Natural killer cell (primary cell): Measurements from ENCODE around the gene C11orf21. TPM values are rescaled to one million over a fixed set of nuclear protein-coding genes. Genes with fewer than 3 reads are reported as not detected.
"Not testable (repeated sequence)": the region's sequence is repeated elsewhere in the genome, so short reads cannot be mapped to it uniquely, and the experiment has no call there.

ENCODE experiments used
- ATAC-seq, 3 donors: fragments of 150-1000 bp in 2 of 3; fragments of 200-7000 bp in 1 of 3; cut with Tn5 transposase; 1 replicate in 1 of 3; 2 replicates in 2 of 3; pipeline ENCODE4 v1.10.0; 2021; ENCODE audit warnings: mild to moderate bottlenecking in 2 of 3, moderate library complexity in 2 of 3
- DNase-seq, 2 donors: peaks; one replicate each; pipeline versions ENCODE4 v3.0.0 to v3.0.0-alpha.2; 2013 to 2021; ENCODE audit warnings: mixed read lengths in 1 of 2
- H3K27ac ChIP-seq: one replicate; pipeline ENCODE4 v1.5.1; 2013; ENCODE audit warnings: mild to moderate bottlenecking, low read length
- H3K27me3 ChIP-seq: one replicate; pipeline ENCODE4 v1.6.1; 2013; ENCODE audit warnings: low read length; ENCODE audit not compliant: control insufficient read depth, insufficient read depth
- H3K36me3 ChIP-seq: one replicate; pipeline ENCODE4 v1.6.1; 2013; ENCODE audit warnings: low read length; ENCODE audit not compliant: control insufficient read depth, insufficient read depth
- H3K4me1 ChIP-seq: one replicate; pipeline ENCODE4 v1.6.1; 2013; ENCODE audit warnings: low read length; ENCODE audit not compliant: control insufficient read depth, insufficient read depth
- H3K4me3 ChIP-seq: one replicate; pipeline ENCODE4 v1.5.1; 2013; ENCODE audit warnings: low read length
- H3K9me3 ChIP-seq: one replicate; pipeline ENCODE4 v1.6.1; 2013; ENCODE audit warnings: low read length; ENCODE audit not compliant: control insufficient read depth, insufficient read depth
- H3K27ac Mint-ChIP-seq, 2 donors: one replicate each; pipeline ENCODE4 v1.8.0; 2022; ENCODE audit warnings: mild to moderate bottlenecking in 2 of 2, mixed read lengths in 2 of 2, moderate library complexity in 1 of 2
- H3K27me3 Mint-ChIP-seq, 2 donors: one replicate each; pipeline ENCODE4 v1.8.0; 2022; ENCODE audit warnings: low read depth in 2 of 2, mixed read lengths in 2 of 2
- H3K36me3 Mint-ChIP-seq: one replicate; pipeline ENCODE4 v1.8.0; 2022; ENCODE audit warnings: mixed read lengths
- H3K4me1 Mint-ChIP-seq, 2 donors: one replicate each; pipeline ENCODE4 v1.8.0; 2022; ENCODE audit warnings: mixed read lengths in 2 of 2
- H3K4me3 Mint-ChIP-seq: one replicate; pipeline ENCODE4 v1.8.0; 2022; ENCODE audit warnings: mild to moderate bottlenecking, moderate library complexity, mixed read lengths
- H3K9me3 Mint-ChIP-seq, 2 donors: one replicate each; pipeline ENCODE4 v1.8.0; 2022; ENCODE audit warnings: mixed read lengths in 2 of 2
- CTCF ChIP-seq: fragments of 200-600 bp; IDR thresholded peaks from one replicate; pipeline ENCODE4 v1.8.0; 2022; ENCODE audit warnings: antibody characterized with exemption
- WGBS: methylation state at CpG from one replicate; pipeline ENCODE4 v1.1.7; 2013; ENCODE audit warnings: missing lambda C conversion rate; ENCODE audit not compliant: insufficient coverage; 5-methylcytosine and 5-hydroxymethylcytosine counted together
- intact Hi-C: fragments of 100-400 bp; cut with micrococcal nuclease; formaldehyde crosslinking; loops from one replicate; pipeline ENCODE4 v1.14.2; 2022
- total RNA-seq, 4 donors: library from RNA; stranded (reverse); fragments of 120-200 nt in 1 of 4; gene quantifications; one replicate each; pipeline versions ENCODE4 v1.2.3 to v1.2.4, GENCODE V29; 2013 to 2022

The C11orf21 gene
- total RNA-seq, 3 donors from 2014 or later (not counting 1 experiment from before 2014, with no cell fraction given), result 227 to 325 (median 237) TPM

- H3K9me3 ChIP-seq, result no peaks in the 10 kb centered on the region
- H3K36me3 ChIP-seq, result no peaks in the 10 kb centered on the region
- Mint-ChIP-seq H3K4me3 (no peak overlapping the region), H3K36me3 (no peaks in the 10 kb centered on the region), H3K27ac (no peak overlapping the region), H3K9me3 (no peaks in the 10 kb centered on the region), H3K27me3 (peaks cover 6 to 8% of the 10 kb centered on the region in 2 donors), H3K4me1 (peaks cover 0 to 5% of the 10 kb centered on the region in 2 donors)
- no peak overlapping the region for H3K27ac ChIP-seq
- no peaks in the 10 kb centered on the region for H3K4me1 ChIP-seq
- no peaks in the 10 kb centered on the region for H3K27me3 ChIP-seq
- intact Hi-C loops, result no loop called here
- no peak overlapping the region for H3K4me3 ChIP-seq
- no peak for TF ChIP-seq CTCF
- ATAC-seq (no peak), DNase-seq (no peak)
- WGBS, result 89% methylated on average over 5 of the region's 5 CpGs
These were observed 41.3 kb upstream of the C11orf21 start for GRCh38 chr11:2342981-2343380.

DNA sequence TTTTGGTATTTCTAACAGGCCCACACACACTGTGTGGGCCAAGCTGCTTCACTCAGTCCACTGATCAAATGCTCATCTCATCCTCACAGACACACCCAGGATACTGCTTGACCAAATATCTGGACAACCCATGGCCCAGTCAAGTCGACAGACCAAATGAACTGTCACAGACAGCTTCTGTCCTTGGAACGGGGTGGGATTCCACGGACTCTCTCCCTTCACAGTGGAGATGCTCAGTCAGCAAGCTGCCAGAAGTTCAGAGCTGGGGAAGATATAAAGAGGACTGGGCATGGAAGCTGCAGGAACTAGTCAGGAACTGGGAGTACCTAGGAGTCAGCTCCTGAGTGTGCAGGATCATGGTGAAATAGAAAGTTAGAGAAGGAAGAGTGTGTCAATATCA is 40.8 kb upstream of the C11orf21 start:
- no peak for DNase-seq
- H3K9me3 Mint-ChIP-seq, result no peaks in the 10 kb centered on the region
- intact Hi-C loops, result no loop called here
- H3K4me1 ChIP-seq, result no peaks in the 10 kb centered on the region
- H3K36me3 Mint-ChIP-seq, result no peaks in the 10 kb centered on the region
- no peak overlapping the region for H3K4me3 ChIP-seq
- no peak overlapping the region for H3K27ac Mint-ChIP-seq
- 87% methylated on average over 3 of the region's 3 CpGs for WGBS
- no peak for TF ChIP-seq CTCF
- peaks cover 6 to 12% of the 10 kb centered on the region in 2 donors for H3K27me3 Mint-ChIP-seq
- no peak overlapping the region for H3K27ac ChIP-seq
- H3K27me3 ChIP-seq, result no peaks in the 10 kb centered on the region
- no peaks in the 10 kb centered on the region for H3K9me3 ChIP-seq
- no peaks in the 10 kb centered on the region for H3K36me3 ChIP-seq
- ATAC-seq, result no peak
- H3K4me3 Mint-ChIP-seq, result no peak overlapping the region
- peaks cover 0 to 5% of the 10 kb centered on the region in 2 donors for H3K4me1 Mint-ChIP-seq

- DNase-seq, result peak in 1 of 2 donors; percentile 30
- H3K4me3 Mint-ChIP-seq, H3K4me1 ChIP-seq, H3K4me3 ChIP-seq, H3K36me3 Mint-ChIP-seq, H3K9me3 Mint-ChIP-seq, H3K27ac ChIP-seq, H3K36me3 ChIP-seq, H3K9me3 ChIP-seq, H3K4me1 Mint-ChIP-seq, intact Hi-C loops, ATAC-seq, H3K27me3 ChIP-seq: not testable (repeated sequence)
- 78% methylated on average over 8 of the region's 8 CpGs for WGBS
- H3K27me3 Mint-ChIP-seq, result peaks cover 14 to 31% of the 10 kb centered on the region in 2 donors
- H3K27ac Mint-ChIP-seq, result peak overlapping the region in 1 of 2 donors; percentile 44
These were observed 37.0 kb upstream of the C11orf21 start for GRCh38 chr11:2338760-2339159.

DNA sequence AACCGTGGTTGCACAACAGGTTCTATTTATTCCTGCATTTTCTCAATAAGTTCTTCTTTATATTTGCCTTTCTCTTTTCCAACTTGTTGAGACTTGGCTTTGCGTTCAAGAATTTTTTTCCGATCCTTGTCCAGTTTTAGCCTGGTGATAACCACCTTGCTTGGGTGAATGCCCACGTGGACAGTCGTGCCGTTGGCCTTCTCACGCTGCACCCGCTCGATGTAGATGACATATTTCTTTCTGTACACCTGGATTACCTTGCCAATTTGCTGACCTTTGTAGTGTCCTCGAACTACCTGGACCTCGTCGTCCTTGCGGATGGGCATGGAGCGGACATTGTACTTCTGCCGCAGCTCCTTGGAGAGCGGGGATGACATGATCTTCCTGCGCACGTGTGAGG is 33.6 kb upstream of the C11orf21 start:
- H3K36me3 ChIP-seq, H3K4me1 ChIP-seq, H3K4me3 ChIP-seq, intact Hi-C loops, H3K4me1 Mint-ChIP-seq, H3K27me3 ChIP-seq, H3K36me3 Mint-ChIP-seq, ATAC-seq, DNase-seq, H3K27ac ChIP-seq, H3K9me3 Mint-ChIP-seq, H3K27ac Mint-ChIP-seq, H3K4me3 Mint-ChIP-seq: not testable (repeated sequence)
- H3K27me3 Mint-ChIP-seq, result peaks cover 19 to 41% of the 10 kb centered on the region in 2 donors
- peaks cover 10% of the 10 kb centered on the region for H3K9me3 ChIP-seq
- WGBS, result 94% methylated on average over 17 of the region's 18 CpGs

- H3K27me3 ChIP-seq, intact Hi-C loops, H3K36me3 Mint-ChIP-seq, DNase-seq, H3K27ac ChIP-seq, H3K4me3 Mint-ChIP-seq, H3K36me3 ChIP-seq, H3K4me3 ChIP-seq, H3K4me1 ChIP-seq, ATAC-seq, H3K4me1 Mint-ChIP-seq, H3K27ac Mint-ChIP-seq, H3K9me3 Mint-ChIP-seq: not testable (repeated sequence)
- peaks cover 17 to 52% of the 10 kb centered on the region in 2 donors for H3K27me3 Mint-ChIP-seq
- 100% methylated on average over 1 of the region's 4 CpGs for WGBS
- H3K9me3 ChIP-seq, result peaks cover 10% of the 10 kb centered on the region
These were observed 31.9 kb upstream of the C11orf21 start for GRCh38 chr11:2333486-2334205.

GRCh38 chr11:2332569-2332968 is 30.9 kb upstream of the C11orf21 start:
- H3K9me3 Mint-ChIP-seq, DNase-seq, H3K36me3 ChIP-seq, H3K27me3 ChIP-seq, H3K4me1 Mint-ChIP-seq, H3K27ac ChIP-seq, H3K36me3 Mint-ChIP-seq, ATAC-seq, H3K27ac Mint-ChIP-seq, H3K4me3 ChIP-seq, intact Hi-C loops, H3K4me1 ChIP-seq, H3K4me3 Mint-ChIP-seq: not testable (repeated sequence)
- peaks cover 10% of the 10 kb centered on the region for H3K9me3 ChIP-seq
- peaks cover 16 to 51% of the 10 kb centered on the region in 2 donors for H3K27me3 Mint-ChIP-seq
- WGBS, result 97% methylated on average over 12 of the region's 29 CpGs
